CD14-positive monocyte (primary cell): Measurements from ENCODE around the gene POLR1D. TPM values are rescaled to one million over a fixed set of nuclear protein-coding genes. Genes with fewer than 3 reads are reported as not detected.

ENCODE experiments used
- DNase-seq, 3 donors: peaks; one replicate each; pipeline ENCODE4 v3.0.0-alpha.2; 2011 to 2022
- H2AFZ ChIP-seq: 2 replicates; pipeline ENCODE4 v1.6.0; 2012; ENCODE audit warnings: mild to moderate bottlenecking, low read depth, low read length, inconsistent platforms; ENCODE audit not compliant: insufficient read depth, poor library complexity, severe bottlenecking
- H3K27ac ChIP-seq, 2 donors: 1 replicate in 1 of 2; 2 replicates in 1 of 2; pipeline ENCODE4 v1.5.1; 2012 to 2013; ENCODE audit warnings: low read length in 2 of 2, control low read depth in 1 of 2, inconsistent platforms in 1 of 2, low read depth in 1 of 2, mild to moderate bottlenecking in 1 of 2
- H3K27me3 ChIP-seq, 2 donors: one replicate each; pipeline versions ENCODE4 v1.6.0 to v1.6.1; 2011 to 2013; ENCODE audit warnings: low read length in 2 of 2; ENCODE audit not compliant: control insufficient read depth in 2 of 2, insufficient read depth in 2 of 2
- H3K36me3 ChIP-seq, 2 donors: replicated peaks in 1 of 2; 1 replicate in 1 of 2; 2 replicates in 1 of 2; pipeline versions ENCODE4 v1.5.1 to v1.6.1; 2012 to 2013; ENCODE audit warnings: low read length in 2 of 2, control low read depth in 1 of 2, inconsistent platforms in 1 of 2, mild to moderate bottlenecking in 1 of 2; ENCODE audit not compliant: insufficient read depth in 2 of 2, control insufficient read depth in 1 of 2
- H3K4me1 ChIP-seq, 2 donors: 1 replicate in 1 of 2; 2 replicates in 1 of 2; pipeline versions ENCODE4 v1.5.1 to v1.6.1; 2012 to 2013; ENCODE audit warnings: low read length in 2 of 2, control low read depth in 1 of 2, inconsistent platforms in 1 of 2, mild to moderate bottlenecking in 1 of 2, moderate library complexity in 1 of 2; ENCODE audit not compliant: insufficient read depth in 2 of 2, control insufficient read depth in 1 of 2
- H3K4me2 ChIP-seq: replicated peaks from 2 replicates; pipeline ENCODE3; 2012; ENCODE audit warnings: low read length, moderate library complexity, mild to moderate bottlenecking; ENCODE audit not compliant: poor library complexity, severe bottlenecking; ENCODE audit errors: extremely low read depth
- H3K4me3 ChIP-seq, 3 experiments: fragments of 200-600 bp in 1 of 3; sonication (generic) in 1 of 3; replicated peaks in 1 of 3; 1 replicate in 2 of 3; 2 replicates in 1 of 3; pipeline ENCODE4 v1.5.1; 2011 to 2013; ENCODE audit warnings: low read length in 3 of 3, mild to moderate bottlenecking in 3 of 3, control low read depth in 2 of 3, low read depth in 2 of 3, inconsistent platforms in 1 of 3, moderate library complexity in 1 of 3
- H3K79me2 ChIP-seq: 2 replicates; pipeline ENCODE4 v1.6.0; 2012; ENCODE audit warnings: mild to moderate bottlenecking, control low read depth, inconsistent platforms, low read length, moderate library complexity; ENCODE audit not compliant: insufficient read depth
- H3K9ac ChIP-seq: 2 replicates; pipeline ENCODE4 v1.6.0; 2017; ENCODE audit warnings: low read length, mild to moderate bottlenecking; ENCODE audit not compliant: insufficient read depth, poor library complexity, severe bottlenecking
- H3K9me3 ChIP-seq, 2 donors: replicated peaks in 1 of 2; 1 replicate in 1 of 2; 2 replicates in 1 of 2; pipeline versions ENCODE4 v1.5.1 to v1.6.1; 2012 to 2013; ENCODE audit warnings: low read length in 2 of 2, control low read depth in 1 of 2; ENCODE audit not compliant: control insufficient read depth in 1 of 2, insufficient read depth in 1 of 2
- H4K20me1 ChIP-seq: 2 replicates; pipeline ENCODE4 v1.6.0; 2012; ENCODE audit warnings: mild to moderate bottlenecking, low read length, control low read depth, moderate library complexity; ENCODE audit not compliant: insufficient read depth
- H3K27ac Mint-ChIP-seq, 7 donors: one replicate each; pipeline ENCODE4 v1.8.0; 2020; ENCODE audit warnings: mild to moderate bottlenecking in 7 of 7, mixed read lengths in 7 of 7, moderate library complexity in 6 of 7, inconsistent platforms in 2 of 7
- H3K27me3 Mint-ChIP-seq, 3 donors: one replicate each; pipeline ENCODE4 v1.8.0; 2021 to 2022; ENCODE audit warnings: low read depth in 3 of 3, mild to moderate bottlenecking in 3 of 3, mixed read lengths in 3 of 3, moderate library complexity in 3 of 3, inconsistent platforms in 1 of 3
- H3K36me3 Mint-ChIP-seq, 2 donors: one replicate each; pipeline ENCODE4 v1.8.0; 2020; ENCODE audit warnings: mixed read lengths in 2 of 2, inconsistent platforms in 1 of 2, mild to moderate bottlenecking in 1 of 2
- H3K4me1 Mint-ChIP-seq: one replicate; pipeline ENCODE4 v1.8.0; 2020; ENCODE audit warnings: mild to moderate bottlenecking, mixed read lengths
- H3K4me3 Mint-ChIP-seq, 2 donors: one replicate each; pipeline ENCODE4 v1.8.0; 2020; ENCODE audit warnings: mild to moderate bottlenecking in 2 of 2, mixed read lengths in 2 of 2, moderate library complexity in 1 of 2
- H3K9me3 Mint-ChIP-seq, 7 donors: one replicate each; pipeline ENCODE4 v1.8.0; 2020 to 2022; ENCODE audit warnings: mixed read lengths in 7 of 7, mild to moderate bottlenecking in 6 of 7, moderate library complexity in 6 of 7, inconsistent platforms in 2 of 7
- WGBS: methylation state at CpG from one replicate; pipeline ENCODE4 v1.1.5; 2013; ENCODE audit warnings: missing lambda C conversion rate; ENCODE audit not compliant: insufficient coverage; 5-methylcytosine and 5-hydroxymethylcytosine counted together
- intact Hi-C, 2 donors: fragments of 100-400 bp; cut with micrococcal nuclease; formaldehyde crosslinking; loops; one replicate each; pipeline versions ENCODE4 v1.15.0 to v1.15.1; 2023
- polyA plus RNA-seq, 3 donors: library from polyadenylated mRNA; depleted of rRNA in 1 of 3; unstranded in 2 of 3; stranded (reverse) in 1 of 3; fragments of 300-500 nt in 2 of 3; fragments of >200 nt in 1 of 3; fragmentation: Illumina TruSeq in 2 of 3; gene quantifications; 1 replicate in 2 of 3; 2 replicates in 1 of 3; pipeline ENCODE4 v1.2.3, GENCODE V29; 2012 to 2021
- TF ChIP-seq, protein P1 (sequence below): fragments of 200-600 bp; IDR thresholded peaks from one replicate; pipeline ENCODE4 v1.8.0; 2022; ENCODE audit warnings: antibody characterized with exemption, mild to moderate bottlenecking

Gene POLR1D
- polyA plus RNA-seq, 3 donors = 122 to 146 (median 139) TPM

DNA sequence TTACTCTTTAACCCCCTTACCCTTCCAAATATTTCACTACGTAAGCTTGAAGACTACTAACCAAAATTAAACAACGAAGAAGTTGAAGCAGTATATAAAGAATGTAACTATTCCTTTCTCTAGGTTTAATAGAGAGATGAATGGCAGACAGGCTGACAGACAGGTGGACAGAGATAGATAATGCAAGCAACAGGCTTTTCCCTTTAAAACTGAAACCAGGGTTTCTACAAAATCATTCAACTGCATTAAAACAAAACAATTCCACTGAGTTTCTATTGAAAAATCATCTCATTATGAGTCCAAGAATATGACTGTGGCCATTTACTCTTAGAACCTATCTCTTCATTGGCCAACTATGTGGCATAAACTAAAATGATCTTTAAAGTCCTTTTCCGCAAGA, 16.6 kb upstream of the POLR1D start:
- H3K27ac Mint-ChIP-seq = no peak overlapping the region

DNA sequence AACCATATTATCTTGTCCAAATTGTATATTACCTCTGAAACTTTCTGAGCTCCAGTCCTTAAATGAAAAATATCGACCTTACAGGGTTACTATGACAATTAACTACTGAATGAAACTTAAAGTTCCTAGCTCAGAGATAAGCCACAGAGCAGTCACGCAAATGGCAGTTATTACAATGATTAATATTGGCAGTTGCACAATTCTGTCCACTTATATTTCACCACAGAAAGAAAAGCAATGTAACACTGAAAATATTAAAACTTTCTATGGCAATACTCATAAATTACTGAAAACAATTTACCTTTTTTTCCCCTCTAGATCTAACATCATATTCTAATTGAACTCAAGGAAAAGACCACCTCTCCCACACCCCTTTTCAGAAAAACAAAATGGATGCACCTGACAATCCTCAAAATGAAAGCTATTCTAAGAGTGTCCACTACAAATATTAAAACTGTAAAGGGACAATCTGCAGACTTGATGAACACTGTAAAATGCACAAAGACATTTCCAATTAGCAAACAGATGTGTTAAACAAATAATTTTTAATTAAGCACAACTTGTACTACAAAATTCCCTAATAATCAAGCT, 16.0 kb upstream of the POLR1D start:
- no peaks in the 10 kb centered on the region for H3K36me3 Mint-ChIP-seq
- no peaks in the 10 kb centered on the region for H3K27me3 Mint-ChIP-seq
- Histone ChIP-seq H3K27me3 (no peaks in the 10 kb centered on the region), H3K36me3 (no peaks in the 10 kb centered on the region), H3K4me1 (peaks cover 3 to 23% of the 10 kb centered on the region in 2 donors), H3K79me2 (peaks cover 43% of the 10 kb centered on the region), H2AFZ (no peak overlapping the region), H3K4me3 (no peak overlapping the region), H4K20me1 (no peaks in the 10 kb centered on the region), H3K4me2 (no peak overlapping the region), H3K9ac (no peak overlapping the region), H3K27ac (no peak overlapping the region), H3K9me3 (no peaks in the 10 kb centered on the region)
- TF ChIP-seq, protein P1, sequence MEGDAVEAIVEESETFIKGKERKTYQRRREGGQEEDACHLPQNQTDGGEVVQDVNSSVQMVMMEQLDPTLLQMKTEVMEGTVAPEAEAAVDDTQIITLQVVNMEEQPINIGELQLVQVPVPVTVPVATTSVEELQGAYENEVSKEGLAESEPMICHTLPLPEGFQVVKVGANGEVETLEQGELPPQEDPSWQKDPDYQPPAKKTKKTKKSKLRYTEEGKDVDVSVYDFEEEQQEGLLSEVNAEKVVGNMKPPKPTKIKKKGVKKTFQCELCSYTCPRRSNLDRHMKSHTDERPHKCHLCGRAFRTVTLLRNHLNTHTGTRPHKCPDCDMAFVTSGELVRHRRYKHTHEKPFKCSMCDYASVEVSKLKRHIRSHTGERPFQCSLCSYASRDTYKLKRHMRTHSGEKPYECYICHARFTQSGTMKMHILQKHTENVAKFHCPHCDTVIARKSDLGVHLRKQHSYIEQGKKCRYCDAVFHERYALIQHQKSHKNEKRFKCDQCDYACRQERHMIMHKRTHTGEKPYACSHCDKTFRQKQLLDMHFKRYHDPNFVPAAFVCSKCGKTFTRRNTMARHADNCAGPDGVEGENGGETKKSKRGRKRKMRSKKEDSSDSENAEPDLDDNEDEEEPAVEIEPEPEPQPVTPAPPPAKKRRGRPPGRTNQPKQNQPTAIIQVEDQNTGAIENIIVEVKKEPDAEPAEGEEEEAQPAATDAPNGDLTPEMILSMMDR = no peak
- H3K4me1 Mint-ChIP-seq = peaks cover 36% of the 10 kb centered on the region
- H3K9me3 Mint-ChIP-seq = peaks cover 0 to 5% (median 0%) of the 10 kb centered on the region in 7 donors
- no peak overlapping the region for H3K27ac Mint-ChIP-seq
- H3K4me3 Mint-ChIP-seq = no peak overlapping the region
- WGBS = no CpG with 5 or more reads among the region's 2 CpGs
- intact Hi-C loops = no loop called here
- peak in 1 of 3 donors; percentile 23 for DNase-seq

More for the DNA sequence above, 16.6 kb upstream of the POLR1D start:
- Mint-ChIP-seq H3K4me1 (peaks cover 32% of the 10 kb centered on the region), H3K4me3 (no peak overlapping the region), H3K27me3 (no peaks in the 10 kb centered on the region), H3K36me3 (no peaks in the 10 kb centered on the region), H3K9me3 (peaks cover 0 to 5% (median 0%) of the 10 kb centered on the region in 7 donors)
- intact Hi-C loops = no loop called here
- no peak overlapping the region for H3K9ac ChIP-seq
- no CpG with 5 or more reads among the region's 3 CpGs for WGBS
- no peak overlapping the region for H3K4me3 ChIP-seq
- no peak overlapping the region for H2AFZ ChIP-seq
- no peaks in the 10 kb centered on the region for H4K20me1 ChIP-seq
- H3K27me3 ChIP-seq = no peaks in the 10 kb centered on the region
- no peak overlapping the region for H3K4me2 ChIP-seq
- no peak for DNase-seq
- peaks cover 3 to 22% of the 10 kb centered on the region in 2 donors for H3K4me1 ChIP-seq
- peaks cover 42% of the 10 kb centered on the region for H3K79me2 ChIP-seq
- TF ChIP-seq, protein P1 = no peak
- H3K36me3 ChIP-seq = no peaks in the 10 kb centered on the region
- H3K9me3 ChIP-seq = no peaks in the 10 kb centered on the region
- no peak overlapping the region for H3K27ac ChIP-seq
